GM20000 (cell line): ENCODE data around the gene FMNL1.

Source experiments
- DNase-seq: peaks from one replicate; pipeline ENCODE4 v3.0.0; 2012; ENCODE audit warnings: low spot score
- TF ChIP-seq, protein P1 (sequence below): IDR thresholded peaks from 2 replicates; pipeline ENCODE4 v1.5.1; 2012; ENCODE audit warnings: mild to moderate bottlenecking, control low read depth; ENCODE audit errors: extremely low read depth, missing control alignments

The FMNL1 gene

DNA sequence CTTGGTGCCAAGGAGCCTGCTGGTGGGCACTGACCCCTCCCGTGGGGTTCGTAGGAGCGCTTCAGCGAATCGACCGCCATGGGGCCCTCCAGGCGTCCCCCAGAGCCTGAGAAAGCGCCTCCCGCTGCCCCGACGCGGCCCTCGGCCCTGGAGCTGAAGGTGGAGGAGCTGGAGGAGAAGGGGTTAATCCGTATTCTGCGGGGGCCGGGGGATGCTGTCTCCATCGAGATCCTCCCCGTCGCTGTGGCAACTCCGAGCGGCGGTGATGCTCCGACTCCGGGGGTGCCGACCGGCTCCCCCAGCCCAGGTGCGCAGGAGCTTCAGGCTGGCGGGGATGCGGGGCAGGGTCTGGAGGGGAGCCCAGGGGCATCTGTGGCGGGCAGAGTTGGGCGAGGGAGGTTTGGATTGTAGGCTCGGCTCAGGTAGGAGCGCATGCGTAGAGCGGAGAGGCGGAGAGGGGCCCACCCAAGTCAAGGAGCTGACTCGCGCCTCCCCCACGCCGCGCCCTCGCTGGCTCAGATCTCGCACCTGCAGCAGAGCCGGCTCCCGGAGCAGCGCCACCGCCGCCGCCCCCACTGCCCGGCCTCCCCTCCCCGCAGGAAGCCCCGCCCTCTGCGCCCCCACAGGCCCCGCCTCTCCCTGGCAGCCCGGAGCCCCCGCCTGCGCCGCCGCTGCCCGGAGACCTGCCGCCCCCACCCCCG, 19.8 kb downstream of the FMNL1 start:
- DNase-seq = no peak

DNA sequence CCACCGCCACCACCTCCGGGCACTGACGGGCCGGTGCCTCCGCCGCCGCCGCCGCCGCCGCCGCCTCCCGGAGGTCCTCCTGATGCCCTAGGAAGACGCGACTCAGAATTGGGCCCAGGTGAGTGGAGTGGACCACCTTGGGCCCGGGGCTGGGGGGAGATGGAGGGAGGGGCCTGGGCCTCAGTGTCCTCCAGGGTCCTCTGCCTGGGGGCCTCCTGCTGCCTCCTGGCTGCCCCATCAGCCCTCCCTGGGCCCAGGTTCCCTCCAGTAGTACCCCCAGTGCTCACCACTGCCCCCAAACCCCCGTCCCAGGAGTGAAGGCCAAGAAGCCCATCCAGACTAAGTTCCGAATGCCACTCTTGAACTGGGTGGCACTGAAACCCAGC, 20.3 kb downstream of the FMNL1 start:
- no peak for DNase-seq
- TF ChIP-seq, protein P1, sequence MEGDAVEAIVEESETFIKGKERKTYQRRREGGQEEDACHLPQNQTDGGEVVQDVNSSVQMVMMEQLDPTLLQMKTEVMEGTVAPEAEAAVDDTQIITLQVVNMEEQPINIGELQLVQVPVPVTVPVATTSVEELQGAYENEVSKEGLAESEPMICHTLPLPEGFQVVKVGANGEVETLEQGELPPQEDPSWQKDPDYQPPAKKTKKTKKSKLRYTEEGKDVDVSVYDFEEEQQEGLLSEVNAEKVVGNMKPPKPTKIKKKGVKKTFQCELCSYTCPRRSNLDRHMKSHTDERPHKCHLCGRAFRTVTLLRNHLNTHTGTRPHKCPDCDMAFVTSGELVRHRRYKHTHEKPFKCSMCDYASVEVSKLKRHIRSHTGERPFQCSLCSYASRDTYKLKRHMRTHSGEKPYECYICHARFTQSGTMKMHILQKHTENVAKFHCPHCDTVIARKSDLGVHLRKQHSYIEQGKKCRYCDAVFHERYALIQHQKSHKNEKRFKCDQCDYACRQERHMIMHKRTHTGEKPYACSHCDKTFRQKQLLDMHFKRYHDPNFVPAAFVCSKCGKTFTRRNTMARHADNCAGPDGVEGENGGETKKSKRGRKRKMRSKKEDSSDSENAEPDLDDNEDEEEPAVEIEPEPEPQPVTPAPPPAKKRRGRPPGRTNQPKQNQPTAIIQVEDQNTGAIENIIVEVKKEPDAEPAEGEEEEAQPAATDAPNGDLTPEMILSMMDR = no peak

More for the DNA sequence above, 19.8 kb downstream of the FMNL1 start:
- TF ChIP-seq, protein P1 = no peak

GRCh38 chr17:45243750-45244149, 22.1 kb downstream of the FMNL1 start:
- TF ChIP-seq, protein P1 = no peak
- DNase-seq = no peak

DNA sequence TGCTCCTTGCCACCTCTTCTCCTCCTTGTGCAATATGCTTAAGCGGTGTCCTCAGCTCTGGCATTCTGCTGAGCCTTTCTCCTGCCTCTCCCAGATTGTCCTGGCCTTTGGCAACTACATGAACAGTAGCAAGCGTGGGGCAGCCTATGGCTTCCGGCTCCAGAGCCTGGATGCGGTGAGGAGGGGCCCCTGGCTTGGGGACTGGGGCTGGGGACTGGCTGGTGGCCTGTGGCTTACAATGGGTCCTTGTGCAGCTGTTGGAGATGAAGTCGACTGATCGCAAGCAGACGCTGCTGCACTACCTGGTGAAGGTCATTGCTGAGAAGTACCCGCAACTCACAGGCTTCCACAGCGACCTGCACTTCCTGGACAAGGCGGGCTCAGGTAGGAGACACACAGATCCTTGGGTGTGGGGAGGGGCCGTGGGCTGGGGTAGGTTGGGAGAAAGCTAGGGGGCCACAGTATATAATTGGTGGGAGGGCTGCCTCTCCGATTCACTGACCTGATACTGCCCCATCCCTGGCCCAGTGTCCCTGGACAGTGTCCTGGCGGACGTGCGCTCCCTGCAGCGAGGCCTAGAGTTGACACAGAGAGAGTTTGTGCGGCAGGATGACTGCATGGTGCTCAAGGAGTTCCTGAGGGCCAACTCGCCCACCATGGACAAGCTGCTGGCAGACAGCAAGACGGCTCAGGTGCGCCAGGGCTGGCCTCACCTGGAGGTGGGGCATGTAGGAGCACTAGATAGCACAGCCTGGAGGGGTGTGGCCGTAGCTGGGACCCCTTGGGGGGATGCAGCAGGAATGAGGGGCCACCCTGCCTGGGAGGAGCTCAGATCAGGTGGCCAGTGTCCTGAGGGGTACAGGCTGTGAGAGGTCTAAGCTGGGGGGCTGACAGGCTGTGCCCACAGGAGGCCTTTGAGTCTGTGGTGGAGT, 23.3 kb downstream of the FMNL1 start:
- DNase-seq = no peak
- TF ChIP-seq, protein P1 = no peak

GRCh38 chr17:45246338-45246737, 24.7 kb downstream of the FMNL1 start:
- TF ChIP-seq, protein P1 = no peak
- no peak for DNase-seq

- TF ChIP-seq, protein P1 = peak; percentile 30
- peak; percentile 68 for DNase-seq
These were observed 25.3 kb downstream of the FMNL1 start for GRCh38 chr17:45246861-45247428.
